WTC11 (cell line): Measurements from ENCODE around the gene UCK2.

Experiments
- ATF6 ChIP-seq: sonication (generic); formaldehyde crosslinking; IDR thresholded peaks from 2 replicates; pipeline ENCODE4 v1.8.1; 2023; ENCODE audit warnings: mild to moderate bottlenecking, missing genetic modification reagents
- CTCF ChIP-seq: fragments of 200-600 bp; IDR thresholded peaks from 2 replicates; pipeline ENCODE4 v1.8.0; 2022; ENCODE audit warnings: antibody characterized with exemption
- E2F5 ChIP-seq: sonication (generic); formaldehyde crosslinking; IDR thresholded peaks from 2 replicates; pipeline ENCODE4 v1.8.1; 2022; ENCODE audit warnings: mild to moderate bottlenecking, moderate library complexity, missing genetic modification reagents
- MYBL2 ChIP-seq: sonication (generic); formaldehyde crosslinking; IDR thresholded peaks from 2 replicates; pipeline ENCODE4 v1.8.1; 2023; ENCODE audit warnings: mild to moderate bottlenecking, moderate library complexity, missing genetic modification reagents
- PREB ChIP-seq: sonication (generic); formaldehyde crosslinking; IDR thresholded peaks from 2 replicates; pipeline ENCODE4 v1.8.1; 2022; ENCODE audit warnings: mild to moderate bottlenecking, missing genetic modification reagents, moderate library complexity, borderline replicate concordance
- ZNF121 ChIP-seq: sonication (generic); formaldehyde crosslinking; IDR thresholded peaks from 2 replicates; pipeline ENCODE4 v1.8.0; 2023; ENCODE audit warnings: missing genetic modification reagents

GRCh38 chr1:165833358-165833757 is 5.9 kb downstream of the UCK2 start:
- TF ChIP-seq CTCF, result no peak
- no peak for TF ChIP-seq E2F5 (CRISPR knock-in tag)
- no peak for TF ChIP-seq ATF6 (CRISPR knock-in tag)
- TF ChIP-seq PREB (CRISPR knock-in tag), result no peak
- TF ChIP-seq ZNF121 (CRISPR knock-in tag), result no peak
- TF ChIP-seq MYBL2, result no peak
